ENCODE data around the gene NAA40. TPM values are rescaled to one million over a fixed set of nuclear protein-coding genes. Genes with fewer than 3 reads are reported as not detected.
A peak's percentile ranks its signal among the peaks of the same experiment; 100 is the strongest.

NAA40 gene
- total RNA-seq, 4 donors from 2014 or later, result 3.8 to 12.5 (median 8.5) TPM

GRCh38 chr11:63914896-63915691 lies 23.7 kb upstream of the NAA40 start:
- Histone ChIP-seq H3K27ac (peak overlapping the region in 1 of 4 donors; percentile 48), H3K36me3 (peaks cover 0 to 11% of the 10 kb centered on the region in 2 donors), H3K4me1 (peaks cover 0 to 62% (median 40%) of the 10 kb centered on the region in 3 donors), H3K4me3 (no peak overlapping the region), H3K9me3 (no peaks in the 10 kb centered on the region), H3K27me3 (no peaks in the 10 kb centered on the region)
- no peak for ATAC-seq
- no peak for TF ChIP-seq EP300 (IDR thresholded peaks at IDR 0.05)
- TF ChIP-seq POLR2AphosphoS5 (IDR thresholded peaks at IDR 0.05), result no peak
- no peak for TF ChIP-seq POLR2A (IDR thresholded peaks at IDR 0.05)
- TF ChIP-seq, protein P1, sequence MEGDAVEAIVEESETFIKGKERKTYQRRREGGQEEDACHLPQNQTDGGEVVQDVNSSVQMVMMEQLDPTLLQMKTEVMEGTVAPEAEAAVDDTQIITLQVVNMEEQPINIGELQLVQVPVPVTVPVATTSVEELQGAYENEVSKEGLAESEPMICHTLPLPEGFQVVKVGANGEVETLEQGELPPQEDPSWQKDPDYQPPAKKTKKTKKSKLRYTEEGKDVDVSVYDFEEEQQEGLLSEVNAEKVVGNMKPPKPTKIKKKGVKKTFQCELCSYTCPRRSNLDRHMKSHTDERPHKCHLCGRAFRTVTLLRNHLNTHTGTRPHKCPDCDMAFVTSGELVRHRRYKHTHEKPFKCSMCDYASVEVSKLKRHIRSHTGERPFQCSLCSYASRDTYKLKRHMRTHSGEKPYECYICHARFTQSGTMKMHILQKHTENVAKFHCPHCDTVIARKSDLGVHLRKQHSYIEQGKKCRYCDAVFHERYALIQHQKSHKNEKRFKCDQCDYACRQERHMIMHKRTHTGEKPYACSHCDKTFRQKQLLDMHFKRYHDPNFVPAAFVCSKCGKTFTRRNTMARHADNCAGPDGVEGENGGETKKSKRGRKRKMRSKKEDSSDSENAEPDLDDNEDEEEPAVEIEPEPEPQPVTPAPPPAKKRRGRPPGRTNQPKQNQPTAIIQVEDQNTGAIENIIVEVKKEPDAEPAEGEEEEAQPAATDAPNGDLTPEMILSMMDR (IDR thresholded peaks at IDR 0.05), result no peak
- 80% methylated on average over 1 of the region's 20 CpGs; no CpG with 5 or more reads in 1 of the 2 donors for WGBS, 2 donors (ENCODE audit: low coverage in 1 of 2)

DNA sequence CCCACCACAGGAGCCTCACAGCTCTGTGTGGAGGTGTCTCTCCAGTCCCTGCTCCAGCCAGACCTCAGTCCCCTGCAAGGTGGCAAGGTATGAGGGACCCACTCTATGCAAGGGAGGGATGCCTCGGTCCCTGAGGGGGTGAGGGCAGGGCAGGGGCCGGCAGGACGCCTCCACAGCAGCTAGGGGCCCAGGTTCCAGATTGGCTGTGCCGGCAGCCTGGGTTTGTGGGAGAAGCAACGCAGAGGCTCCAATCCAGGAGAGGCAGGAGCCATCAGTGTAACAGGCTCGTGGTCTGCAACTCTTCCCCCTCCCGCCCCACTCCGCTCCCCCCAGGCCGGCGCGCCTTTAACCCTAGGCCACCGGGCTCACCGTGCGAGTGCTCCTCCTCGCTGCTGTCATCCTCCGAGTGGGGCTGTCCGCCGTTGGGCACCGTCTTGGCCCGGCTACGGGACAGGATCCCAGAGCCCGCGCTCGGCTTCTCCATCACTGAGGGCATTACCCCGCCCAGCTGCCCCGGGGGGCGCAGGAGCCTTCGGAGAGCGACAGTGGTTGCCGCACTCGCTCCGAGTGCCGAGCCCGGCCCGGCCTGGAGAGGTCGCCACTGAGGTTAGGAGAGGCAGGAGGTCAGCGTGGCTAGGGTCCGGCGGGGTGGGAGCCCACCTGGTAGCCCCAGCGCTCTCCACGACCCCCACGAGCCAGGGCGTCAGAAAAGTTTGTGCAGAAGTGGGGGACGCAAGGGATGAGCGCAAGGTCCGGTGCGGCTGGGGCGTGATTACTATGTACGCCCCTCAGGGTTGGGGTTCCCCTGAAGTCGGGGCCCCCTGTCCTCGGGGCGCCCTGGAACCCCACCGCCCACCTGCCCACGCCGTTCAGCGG lies 22.6 kb upstream of the NAA40 start:
- peak overlapping the region in 3 of 4 donors; percentile 48 to 88 (median 84) for H3K27ac ChIP-seq
- peaks cover 0 to under 1% of the 10 kb centered on the region in 2 donors for H3K36me3 ChIP-seq
- H3K4me3 ChIP-seq, result peak overlapping the region; percentile 30 to 54
- no peaks in the 10 kb centered on the region for H3K27me3 ChIP-seq
- TF ChIP-seq EP300 (IDR thresholded peaks at IDR 0.05) (no peak), POLR2A (IDR thresholded peaks at IDR 0.05) (no peak), POLR2AphosphoS5 (IDR thresholded peaks at IDR 0.05) (no peak)
- TF ChIP-seq, protein P1 (IDR thresholded peaks at IDR 0.05), result peak in 3 of 4 experiments; percentile 43 to 73 (median 50)
- no CpG with 5 or more reads among the region's 56 CpGs for WGBS, 2 donors (ENCODE audit: low coverage in 1 of 2)
- no peak for ATAC-seq
- H3K9me3 ChIP-seq, result no peaks in the 10 kb centered on the region
- peaks cover 0 to 60% (median 40%) of the 10 kb centered on the region in 3 donors for H3K4me1 ChIP-seq

DNA sequence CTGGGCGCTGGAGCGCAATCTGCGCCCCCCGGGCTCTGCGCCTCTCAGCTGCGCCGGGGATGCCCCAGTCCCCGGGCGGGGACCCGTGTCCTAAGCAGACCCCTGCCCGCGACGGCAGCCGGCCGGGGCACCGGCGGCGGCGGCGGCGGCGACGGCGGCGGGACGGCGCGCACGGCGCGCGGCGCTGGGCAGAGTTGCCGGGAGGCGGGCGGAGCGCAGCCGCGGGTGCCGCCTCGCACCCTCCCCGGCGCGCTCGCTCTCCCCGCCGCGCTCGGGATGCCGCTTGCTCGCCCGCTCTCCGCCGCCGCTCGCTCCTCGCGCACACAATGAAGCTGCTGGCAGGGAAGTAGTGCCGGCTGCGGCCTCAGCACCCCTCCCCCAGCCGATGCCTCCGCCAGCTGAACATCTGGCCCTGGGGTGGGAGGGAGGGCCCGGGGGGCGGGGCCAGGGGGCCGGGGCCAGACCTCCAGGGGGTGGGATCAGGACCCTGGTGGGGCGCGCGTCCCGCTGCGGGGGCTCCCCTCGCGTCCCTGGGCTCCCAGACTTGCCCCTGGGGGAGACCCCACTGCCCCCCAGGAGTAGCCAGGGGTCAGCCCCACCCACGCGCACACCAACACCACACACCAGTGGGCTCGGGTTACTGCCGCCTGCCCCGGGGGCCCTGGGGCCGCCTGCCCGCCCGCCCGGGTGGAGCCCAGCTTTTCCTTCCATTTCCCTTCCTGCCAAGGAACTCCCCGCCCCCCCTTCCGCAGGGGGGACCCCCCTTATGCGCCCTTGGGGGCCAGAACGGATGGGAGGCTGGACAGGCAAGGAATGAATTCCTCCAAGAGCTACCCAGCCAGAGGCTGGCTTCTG lies 21.7 kb upstream of the NAA40 start, which contains the start of gene RCOR2:
Gene RCOR2, minus strand, starts transcription at position 328 of the 855 bp plus-strand sequence. CDS start 708 bp downstream, outside the sequence.
- peak within 1 kb of the TSS; percentile 30 to 54 for H3K4me3 ChIP-seq
- ATAC-seq, result peak; percentile 67
- no peaks in the 10 kb centered on the region for H3K36me3 ChIP-seq
- H3K27ac ChIP-seq, result peak within 1 kb of the TSS; percentile 15 to 88 (median 86)
- no peaks in the 10 kb centered on the region for H3K27me3 ChIP-seq
- H3K4me1 ChIP-seq, result peaks cover 0 to 59% (median 40%) of the 10 kb centered on the region in 3 donors
- no CpG with 5 or more reads among the region's 85 CpGs for WGBS, 2 donors (ENCODE audit: low coverage in 1 of 2)
- no peaks in the 10 kb centered on the region for H3K9me3 ChIP-seq
- TF ChIP-seq, protein P1 (IDR thresholded peaks at IDR 0.05), result no peak
- TF ChIP-seq POLR2AphosphoS5 (IDR thresholded peaks at IDR 0.05), result peak; percentile 55

DNA sequence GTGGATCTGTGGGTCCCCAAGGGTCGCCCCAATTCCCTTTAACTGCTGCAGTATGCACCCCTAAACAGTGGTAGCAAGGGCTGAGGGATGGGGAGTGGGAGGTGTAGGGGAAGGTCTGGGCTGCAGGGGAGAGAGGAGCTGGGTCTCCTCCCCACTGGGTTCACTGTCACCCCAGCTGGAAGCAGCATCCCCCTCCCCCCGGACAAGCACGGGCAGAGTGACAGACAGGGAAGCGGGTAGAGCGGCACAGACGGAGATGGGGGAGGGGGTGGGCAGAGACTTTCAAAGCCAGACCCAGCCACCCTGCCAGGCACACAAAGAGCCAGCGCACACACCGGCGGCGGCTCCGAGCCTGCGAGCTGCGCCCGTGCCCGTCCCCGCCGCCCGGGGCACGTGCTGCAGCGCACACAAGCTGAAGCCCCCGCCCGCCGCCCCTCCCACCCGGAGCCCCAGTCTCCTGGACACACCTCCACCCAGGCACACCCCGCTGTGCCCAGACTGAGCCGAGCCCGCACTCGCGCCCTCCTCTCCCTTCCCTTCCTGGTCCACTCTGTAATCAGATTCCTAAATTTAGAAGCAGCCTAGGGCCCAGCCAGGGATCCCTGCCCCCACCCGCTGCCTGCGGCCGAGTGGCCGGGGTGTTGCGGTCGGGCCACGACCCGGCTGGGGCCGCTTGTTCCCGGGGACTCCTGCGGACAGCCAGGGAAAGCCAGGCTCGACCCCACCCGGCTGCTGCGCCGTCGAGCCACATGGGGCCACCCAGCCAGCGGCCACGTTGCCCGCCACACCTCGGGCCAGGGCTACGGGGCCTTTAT lies 20.9 kb upstream of the NAA40 start:
- Histone ChIP-seq H3K36me3 (no peaks in the 10 kb centered on the region), H3K4me3 (peak overlapping the region; percentile 29 to 54), H3K9me3 (no peaks in the 10 kb centered on the region), H3K27ac (peak overlapping the region; percentile 15 to 88 (median 86)), H3K4me1 (peaks cover 0 to 59% (median 40%) of the 10 kb centered on the region in 3 donors), H3K27me3 (no peaks in the 10 kb centered on the region)
- TF ChIP-seq, protein P1 (IDR thresholded peaks at IDR 0.05), result no peak
- TF ChIP-seq EP300 (IDR thresholded peaks at IDR 0.05) (no peak), POLR2AphosphoS5 (IDR thresholded peaks at IDR 0.05) (no peak), POLR2A (IDR thresholded peaks at IDR 0.05) (no peak)
- WGBS, 2 donors (ENCODE audit: low coverage in 1 of 2), result 0% methylated on average over 1 of the region's 50 CpGs
- peak; percentile 46 for ATAC-seq

Data from gastroesophageal sphincter (tissue), 4 donors.